Endothelial cell of umbilical vein (primary cell): Measurements from ENCODE around the gene SYK. TPM values are rescaled to one million over a fixed set of nuclear protein-coding genes. Genes with fewer than 3 reads are reported as not detected.

ENCODE experiments used
- BruUV-seq: library from RNA; stranded (reverse); fragments of 400-500 nt; replicated peaks from 2 replicates; lab custom pipeline; 2021; lab: Mats Ljungman, UMichigan
- CTCF ChIA-PET: fragments of 300-600, 350-600 bp; sonication (Branson Sonifier 250); formaldehyde crosslinking; loops from one replicate; lab custom pipeline; 2021; ENCODE audit warnings: antibody characterized with exemption, inconsistent platforms; lab: Charles Lee
- POLR2A ChIA-PET: fragments of 300-600, 350-600 bp; sonication (Branson Sonifier 250); formaldehyde crosslinking; loops from one replicate; lab custom pipeline; 2021; ENCODE audit warnings: antibody characterized with exemption, inconsistent platforms; lab: Charles Lee
- DNase-seq: peaks from one replicate; pipeline ENCODE4 v3.0.0-alpha.2; 2011; ENCODE audit warnings: low read depth, low spot score
- FAIRE-seq: peaks from 2 replicates; lab custom pipeline; 2011; peaks lifted over from hg19 to GRCh38; lab: Jason Lieb, UNC
- H2AFZ ChIP-seq: 2 replicates; pipeline ENCODE4 v1.6.0; 2012; ENCODE audit warnings: low read depth, low read length, control low read depth, inconsistent platforms
- H3K27ac ChIP-seq: 2 replicates; pipeline ENCODE4 v1.5.1; 2011; ENCODE audit warnings: low read depth, mild to moderate bottlenecking, control low read depth, low read length, moderate library complexity; ENCODE audit not compliant: insufficient read depth
- H3K27me3 ChIP-seq, 2 experiments: 2 replicates each; pipeline versions ENCODE4 v1.6.0 to v1.6.1; 2011; ENCODE audit warnings: low read length in 2 of 2, mixed read lengths in 1 of 2; ENCODE audit not compliant: control insufficient read depth in 2 of 2, insufficient read depth in 2 of 2
- H3K36me3 ChIP-seq, 2 experiments: 2 replicates in 1 of 2; 3 replicates in 1 of 2; pipeline ENCODE4 v1.5.1; 2011; ENCODE audit warnings: low read length in 2 of 2, mild to moderate bottlenecking in 1 of 2, moderate library complexity in 1 of 2; ENCODE audit not compliant: control insufficient read depth in 2 of 2, insufficient read depth in 2 of 2; ENCODE audit errors: extremely low read depth in 1 of 2
- H3K4me1 ChIP-seq: 3 replicates; pipeline ENCODE4 v1.5.1; 2011; ENCODE audit warnings: mild to moderate bottlenecking, low read length; ENCODE audit not compliant: control insufficient read depth, insufficient read depth; ENCODE audit errors: extremely low read depth
- H3K4me2 ChIP-seq: 2 replicates; pipeline ENCODE4 v1.6.1; 2011; ENCODE audit warnings: low read length, control low read depth, mixed read lengths; ENCODE audit not compliant: insufficient read depth
- H3K4me3 ChIP-seq, 3 experiments: fragments of 200-600 bp in 1 of 3; sonication (generic), shearing (Covaris generic) in 1 of 3; replicated peaks in 1 of 3; 2 replicates each; pipeline ENCODE4 v1.5.1; 2011 to 2016; ENCODE audit warnings: control low read depth in 3 of 3, low read length in 3 of 3, mild to moderate bottlenecking in 2 of 3, inconsistent platforms in 1 of 3, low read depth in 1 of 3, moderate library complexity in 1 of 3; ENCODE audit not compliant: insufficient read depth in 1 of 3
- H3K79me2 ChIP-seq: 2 replicates; pipeline ENCODE4 v1.6.0; 2012; ENCODE audit warnings: low read length, inconsistent platforms; ENCODE audit not compliant: control insufficient read depth, insufficient read depth
- H3K9ac ChIP-seq: replicated peaks from 2 replicates; pipeline ENCODE3; 2011; ENCODE audit warnings: low read length, control low read depth; ENCODE audit not compliant: insufficient read depth; ENCODE audit errors: extremely low read depth
- H3K9me1 ChIP-seq: replicated peaks from 3 replicates; pipeline ENCODE4 v1.6.0; 2011; ENCODE audit warnings: mild to moderate bottlenecking, low read length; ENCODE audit not compliant: control insufficient read depth, insufficient read depth; ENCODE audit errors: extremely low read depth
- H3K9me3 ChIP-seq: replicated peaks from 2 replicates; pipeline ENCODE4 v1.5.1; 2012; ENCODE audit warnings: low read length, inconsistent platforms; ENCODE audit not compliant: control insufficient read depth, insufficient read depth
- H4K20me1 ChIP-seq: replicated peaks from 2 replicates; pipeline ENCODE3; 2011; ENCODE audit warnings: mild to moderate bottlenecking, low read length; ENCODE audit not compliant: control insufficient read depth, insufficient read depth; ENCODE audit errors: extremely low read depth
- FOS ChIP-seq: IDR thresholded peaks from 2 replicates; pipeline ENCODE4 v1.6.1; 2011; ENCODE audit warnings: mild to moderate bottlenecking, low read length, moderate library complexity, borderline replicate concordance; ENCODE audit not compliant: insufficient read depth
- GATA2 ChIP-seq: IDR thresholded peaks from 2 replicates; pipeline ENCODE4 v1.7.0; 2011; ENCODE audit warnings: low read depth, mild to moderate bottlenecking, moderate library complexity, mixed read lengths, low read length; ENCODE audit not compliant: insufficient read length, insufficient read depth
- JUN ChIP-seq: IDR thresholded peaks from 2 replicates; pipeline ENCODE4 v1.6.1; 2011; ENCODE audit warnings: borderline replicate concordance, low read depth; ENCODE audit not compliant: insufficient read length, insufficient read depth
- MAX ChIP-seq: IDR thresholded peaks from 2 replicates; pipeline ENCODE4 v1.6.1; 2011; ENCODE audit not compliant: insufficient read depth, insufficient read length
- POLR2A ChIP-seq: IDR thresholded peaks from 2 replicates; pipeline ENCODE4 v1.6.1; 2012; ENCODE audit warnings: low read depth, mild to moderate bottlenecking, control low read depth, low read length
- dilution Hi-C: fragments of 300-500 bp; cut with MboI; formaldehyde crosslinking; loops from one replicate; pipeline ENCODE4 v1.15.0; 2019; ENCODE audit warnings: low sequenced_read_pairs; ENCODE audit not compliant: extremely low pct_ligation_motif_present
- intact Hi-C: fragments of 100-400 bp; cut with micrococcal nuclease; formaldehyde crosslinking; loops from one replicate; pipeline ENCODE4 v1.10.0; 2022
- polyA plus RNA-seq, 4 experiments: library from polyadenylated mRNA; depleted of rRNA in 3 of 4; stranded (reverse) in 3 of 4; unstranded in 1 of 4; fragments of >200 nt; gene quantifications; 2 replicates each; pipeline versions ENCODE4 v1.2.1 to v1.2.3, GENCODE V29; 2011 to 2012; ENCODE audit warnings: missing spikeins in 1 of 4
- total RNA-seq: library from RNA; stranded (reverse); gene quantifications from 2 replicates; pipeline ENCODE4 v1.2.3, GENCODE V29; 2021

The SYK gene
- total and polyA plus RNA-seq, 2 donors (not counting 3 experiments of a cell fraction or from before 2014, with no cell fraction given): not detected

- dilution Hi-C loops (no loop called here), intact Hi-C loops (no loop called here)
- FAIRE-seq (no peak), DNase-seq (no peak)
- Histone ChIP-seq H3K9me1 (no peaks in the 10 kb centered on the region), H3K4me1 (no peaks in the 10 kb centered on the region), H3K36me3 (no peaks in the 10 kb centered on the region), H3K9ac (no peak overlapping the region), H3K27me3 (no peaks in the 10 kb centered on the region), H3K4me2 (no peak overlapping the region), H3K79me2 (no peaks in the 10 kb centered on the region), H3K9me3 (no peaks in the 10 kb centered on the region), H3K27ac (no peak overlapping the region), H4K20me1 (no peaks in the 10 kb centered on the region), H2AFZ (no peak overlapping the region), H3K4me3 (no peak overlapping the region)
- ChIA-PET POLR2A (no interaction called here), CTCF (interaction anchor here (0.5 kb wide), 1 partner anchor 69 kb away, joined by 3 read pairs; no protein-coding TSS in a partner anchor)
- no TSS peak for BruUV-seq
- TF ChIP-seq JUN (no peak), MAX (no peak), FOS (no peak)
Measured at GRCh38 chr9:90882991-90883600, 81.5 kb downstream of the SYK start.

GRCh38 chr9:90883661-90884060, 82.0 kb downstream of the SYK start:
- H3K4me3 ChIP-seq: no peak overlapping the region
- intact Hi-C loops: no loop called here
- CTCF ChIA-PET: interaction anchor here (0.5 kb wide), 1 partner anchor 69 kb away, joined by 3 read pairs; no protein-coding TSS in a partner anchor
- H3K79me2 ChIP-seq: no peaks in the 10 kb centered on the region
- no peak for DNase-seq
- no peaks in the 10 kb centered on the region for H3K27me3 ChIP-seq
- dilution Hi-C loops: no loop called here
- H3K9ac ChIP-seq: no peak overlapping the region
- H3K4me2 ChIP-seq: no peak overlapping the region
- TF ChIP-seq POLR2A (no peak), MAX (no peak), GATA2 (no peak), JUN (no peak)
- H4K20me1 ChIP-seq: no peaks in the 10 kb centered on the region
- BruUV-seq: no TSS peak
- no peaks in the 10 kb centered on the region for H3K36me3 ChIP-seq
- POLR2A ChIA-PET: no interaction called here
- H3K27ac ChIP-seq: no peak overlapping the region
- no peaks in the 10 kb centered on the region for H3K9me1 ChIP-seq
- no peaks in the 10 kb centered on the region for H3K9me3 ChIP-seq
- FAIRE-seq: no peak
- no peak overlapping the region for H2AFZ ChIP-seq
- no peaks in the 10 kb centered on the region for H3K4me1 ChIP-seq
